ENCODE results near the gene LRP1-AS.

LRP1-AS gene

DNA sequence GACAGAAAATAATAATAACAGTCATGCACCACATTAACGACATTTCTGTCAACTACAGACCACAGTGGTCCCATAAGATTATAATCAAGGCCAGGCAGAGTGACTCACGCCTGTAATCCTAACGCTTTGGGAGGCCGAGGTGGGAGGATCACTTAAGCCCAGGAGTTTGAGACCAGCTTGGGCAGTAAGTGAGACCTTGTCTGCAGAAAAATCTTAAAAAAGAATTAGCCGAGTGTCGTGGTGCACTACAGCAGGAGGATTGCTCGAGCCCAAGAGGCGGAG is 49.9 kb downstream of the LRP1-AS start:
- no peak for DNase-seq (ENCODE audit: low read depth)

DNA sequence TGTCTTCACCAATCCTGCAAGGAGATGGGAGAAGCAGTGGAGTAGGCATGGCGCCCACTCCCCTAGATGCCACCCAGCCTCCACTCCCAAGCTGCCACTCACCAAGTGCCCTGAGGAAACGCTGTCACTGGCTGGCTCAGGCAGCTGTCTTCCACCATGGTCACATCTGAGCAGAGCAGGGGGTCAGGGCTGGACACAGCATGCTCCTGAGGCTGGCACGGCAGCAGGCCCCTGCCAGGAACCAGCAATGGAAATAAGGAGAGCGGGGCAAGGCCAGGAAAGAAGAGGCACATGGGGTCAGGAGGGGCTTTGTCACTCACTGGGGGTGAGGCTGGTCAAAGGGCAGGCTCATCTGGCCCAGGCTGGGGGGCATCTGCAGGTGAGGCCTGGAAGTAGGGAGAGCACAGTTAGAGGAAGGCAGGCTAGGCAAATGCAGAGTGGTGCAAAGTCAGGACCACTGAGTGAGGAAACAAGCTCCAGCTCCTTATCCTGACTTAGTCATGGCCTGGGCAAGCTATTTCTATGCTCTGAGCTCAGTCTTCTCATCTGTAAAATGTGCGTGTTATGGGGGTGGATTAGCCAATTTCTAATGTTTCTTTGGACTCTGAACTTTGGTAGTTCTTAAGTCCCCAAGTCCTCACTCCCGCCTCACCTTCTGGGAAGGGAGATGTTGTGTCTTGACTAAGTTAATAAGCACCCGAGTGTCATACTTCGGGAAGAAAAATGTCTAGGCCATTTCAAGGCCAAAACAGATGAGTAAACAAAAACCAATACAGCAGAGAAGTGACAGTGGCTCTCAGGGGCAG is 50.5 kb downstream of the LRP1-AS start:
- no peak for DNase-seq (ENCODE audit: low read depth)

- DNase-seq (ENCODE audit: low read depth): no peak
These were observed 51.3 kb downstream of the LRP1-AS start for GRCh38 chr12:57096099-57096572.

GRCh38 chr12:57095440-57095839 is 52.0 kb downstream of the LRP1-AS start:
- no peak for DNase-seq (ENCODE audit: low read depth)

Measured in fibroblast of gingiva (primary cell).